T-helper 9 cell (primary cell): ENCODE measurements around the gene SAP30L.
A peak's percentile ranks its signal among the peaks of the same experiment; 100 is the strongest.

ENCODE experiments used
- DNase-seq: peaks from one replicate; pipeline ENCODE4 v3.0.0-alpha.2; 2020

SAP30L gene

DNA sequence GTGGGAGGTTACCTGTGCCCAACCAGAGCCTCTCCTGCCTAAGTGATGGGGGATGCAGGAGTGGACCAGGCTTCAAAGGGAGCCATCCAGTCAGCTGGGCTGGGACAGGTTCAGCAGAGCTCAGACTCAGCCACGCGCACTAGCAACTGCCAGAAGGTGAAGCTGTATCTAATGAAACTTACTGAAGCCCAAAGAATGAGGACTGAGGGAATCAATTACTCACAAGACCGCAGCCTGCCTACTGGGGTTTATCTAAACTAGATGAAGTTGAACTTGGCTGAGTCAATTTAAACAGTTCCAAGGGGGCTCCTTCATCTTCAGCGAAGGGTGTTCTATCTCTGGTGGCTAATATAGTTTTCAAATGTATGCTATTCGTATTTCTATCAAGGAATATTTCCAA, 20.9 kb downstream of the SAP30L start:
- no peak for DNase-seq

DNA sequence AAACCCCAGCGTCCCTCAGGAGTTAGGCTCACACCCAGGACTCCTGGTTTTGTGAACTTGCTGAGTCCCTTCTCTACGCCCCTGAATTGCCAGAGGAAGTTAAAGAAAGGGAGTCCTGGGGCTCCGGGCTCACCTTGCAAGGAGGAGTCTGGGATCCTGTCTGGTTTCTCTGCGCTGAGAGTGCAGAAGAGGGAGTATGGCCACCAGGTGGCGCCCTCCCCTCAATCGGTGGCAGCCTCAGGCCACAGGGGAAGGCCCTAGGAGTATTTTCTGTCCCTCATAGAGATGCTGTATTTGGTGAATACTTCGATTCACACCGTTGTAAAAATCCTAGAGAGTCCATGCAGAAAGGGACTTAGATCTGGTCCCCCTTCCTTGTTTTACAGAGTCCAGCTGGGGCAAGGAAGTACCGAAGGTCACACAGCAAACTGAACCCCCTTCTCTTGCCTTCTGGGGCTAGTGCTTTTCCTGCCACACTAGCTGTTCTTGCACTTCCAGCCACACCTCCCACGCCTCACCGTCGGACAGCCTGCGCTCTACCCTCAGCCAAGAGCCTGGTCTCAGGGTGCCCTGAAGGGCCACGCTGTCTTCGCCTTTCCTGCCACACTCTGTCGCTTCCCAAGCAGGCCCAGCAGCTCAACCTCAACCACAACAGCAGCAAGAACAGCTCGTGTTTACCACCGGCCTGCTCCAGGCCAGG, 22.0 kb downstream of the SAP30L start:
- peak; percentile 76 for DNase-seq

DNA sequence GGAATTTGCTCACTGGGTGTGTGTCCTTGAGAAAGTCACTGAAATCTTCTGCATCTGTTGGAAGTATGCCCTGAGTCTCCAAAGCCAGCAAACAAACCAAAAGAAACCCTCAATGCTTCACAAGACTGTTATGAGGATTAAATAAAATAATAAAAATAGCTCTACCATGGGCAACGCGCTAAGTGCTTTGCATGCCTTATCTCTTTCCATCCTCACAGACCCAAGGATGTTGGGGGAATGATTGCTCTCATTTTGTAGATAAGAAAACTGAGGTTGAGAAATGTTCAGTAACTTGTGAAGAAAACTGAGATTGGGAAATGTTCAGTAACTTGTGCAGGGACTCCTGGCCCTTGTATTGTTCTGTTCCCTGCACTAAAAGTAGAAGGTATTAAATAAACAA, 24.3 kb downstream of the SAP30L start:
- DNase-seq = no peak

DNA sequence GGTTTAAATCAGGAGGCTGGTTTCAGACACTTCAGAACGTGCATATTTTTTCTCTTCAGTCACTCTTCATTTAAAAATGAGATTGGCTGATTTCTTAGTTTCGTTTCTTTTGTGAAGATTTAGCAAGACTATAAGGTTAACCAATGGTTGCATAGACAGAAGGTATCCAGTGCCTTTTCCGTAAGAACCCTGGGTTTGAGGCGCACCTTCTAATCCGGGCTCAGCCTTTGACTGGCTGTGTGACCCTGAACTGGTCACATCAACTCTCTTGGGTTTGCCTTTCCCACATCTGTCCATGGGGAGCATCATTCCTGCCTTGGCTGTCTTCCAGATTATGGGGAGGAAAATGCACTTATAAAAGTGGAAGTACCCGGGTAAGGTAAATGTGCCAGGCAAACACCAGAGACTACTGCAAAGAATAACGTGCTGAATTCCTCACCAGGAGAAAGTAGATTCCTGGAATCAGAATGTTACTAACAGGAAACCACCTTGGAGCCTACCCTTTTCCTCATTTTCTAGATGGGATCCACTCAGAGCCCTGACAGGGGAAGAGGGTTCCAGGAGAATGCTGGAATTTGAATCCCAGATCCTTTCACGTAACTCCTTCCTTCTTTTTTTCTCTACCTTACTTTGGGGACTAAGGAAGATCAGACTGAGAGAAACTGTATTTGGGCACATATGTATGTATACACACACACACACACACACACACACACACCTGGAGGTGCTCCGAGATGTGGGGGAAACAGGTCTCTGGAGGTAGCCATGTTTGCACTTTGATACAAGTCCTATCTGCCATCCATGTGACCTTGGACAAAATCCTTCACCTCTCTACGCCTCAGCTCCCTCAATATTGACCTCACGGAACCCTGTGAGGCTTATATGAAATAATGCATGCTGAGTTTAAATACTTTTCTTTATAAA, 25.4 kb downstream of the SAP30L start:
- DNase-seq = no peak

DNA sequence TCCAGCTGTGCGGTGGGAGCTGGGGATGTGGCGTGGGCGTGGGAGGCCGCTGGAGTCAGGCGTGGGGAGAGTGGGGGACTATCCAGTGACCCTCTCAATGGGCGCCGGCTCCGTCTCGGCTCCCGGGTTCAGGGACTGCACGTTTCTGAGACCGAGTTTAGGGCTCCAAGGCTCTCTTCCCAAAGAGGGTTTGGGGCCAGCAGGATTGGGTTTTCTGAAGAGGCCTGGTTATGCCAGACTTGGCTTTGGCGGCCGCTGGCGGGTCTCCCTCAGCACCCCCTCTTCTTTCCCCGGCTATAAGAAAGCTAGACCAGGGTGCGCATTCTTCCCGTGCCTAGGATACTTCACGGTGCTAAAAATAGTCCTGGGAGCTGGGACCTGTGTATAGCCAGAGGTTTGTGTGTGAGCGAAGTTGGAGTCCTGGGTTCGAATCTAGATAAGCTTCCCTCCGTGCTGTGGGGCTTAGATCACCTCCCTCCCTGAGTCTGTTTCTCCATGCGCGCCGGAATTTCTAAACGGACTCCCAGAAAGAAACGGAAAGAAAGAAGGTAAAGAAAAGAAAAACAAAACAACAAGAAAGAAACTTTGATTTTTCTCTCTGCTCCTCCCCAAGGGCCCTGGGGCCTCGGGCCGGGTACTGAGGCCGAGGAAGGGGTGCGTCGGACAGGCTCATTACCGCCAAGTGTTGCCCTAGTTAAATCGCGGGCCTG, 27.2 kb downstream of the SAP30L start:
- DNase-seq = no peak

DNA sequence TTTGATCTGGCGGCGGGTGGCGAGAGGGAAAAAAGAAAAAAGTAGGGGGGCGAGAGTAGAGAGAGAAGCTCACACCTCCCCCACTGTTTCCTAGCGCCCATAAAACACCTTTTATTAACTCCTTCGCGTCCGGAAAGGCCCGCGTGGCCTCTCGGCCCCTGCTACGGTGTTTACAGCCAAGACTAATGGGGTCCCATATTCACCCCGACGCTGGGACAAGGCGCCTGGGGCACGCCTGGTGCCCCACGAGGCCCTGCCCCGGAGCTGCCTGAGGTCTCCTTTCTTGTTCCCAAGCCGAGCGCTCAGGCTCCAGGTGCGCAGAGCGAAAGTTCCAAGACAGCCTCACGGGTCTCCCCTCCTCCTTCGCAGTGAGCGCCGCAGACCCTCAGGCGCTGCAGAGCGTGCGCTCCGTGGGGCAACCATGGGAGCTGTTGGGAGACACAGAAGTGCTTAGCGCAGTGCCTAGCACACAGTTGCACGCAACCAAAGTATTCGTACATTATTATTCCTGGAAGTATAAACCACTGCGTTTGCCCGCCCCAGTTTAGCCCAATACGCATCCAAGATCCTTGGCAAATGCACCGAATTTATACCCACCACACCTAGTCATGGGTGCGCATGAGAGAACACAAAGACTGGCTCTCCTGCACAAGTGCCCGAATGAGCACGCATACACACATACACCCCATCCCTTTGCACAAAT, 27.9 kb downstream of the SAP30L start:
- no peak for DNase-seq

DNA sequence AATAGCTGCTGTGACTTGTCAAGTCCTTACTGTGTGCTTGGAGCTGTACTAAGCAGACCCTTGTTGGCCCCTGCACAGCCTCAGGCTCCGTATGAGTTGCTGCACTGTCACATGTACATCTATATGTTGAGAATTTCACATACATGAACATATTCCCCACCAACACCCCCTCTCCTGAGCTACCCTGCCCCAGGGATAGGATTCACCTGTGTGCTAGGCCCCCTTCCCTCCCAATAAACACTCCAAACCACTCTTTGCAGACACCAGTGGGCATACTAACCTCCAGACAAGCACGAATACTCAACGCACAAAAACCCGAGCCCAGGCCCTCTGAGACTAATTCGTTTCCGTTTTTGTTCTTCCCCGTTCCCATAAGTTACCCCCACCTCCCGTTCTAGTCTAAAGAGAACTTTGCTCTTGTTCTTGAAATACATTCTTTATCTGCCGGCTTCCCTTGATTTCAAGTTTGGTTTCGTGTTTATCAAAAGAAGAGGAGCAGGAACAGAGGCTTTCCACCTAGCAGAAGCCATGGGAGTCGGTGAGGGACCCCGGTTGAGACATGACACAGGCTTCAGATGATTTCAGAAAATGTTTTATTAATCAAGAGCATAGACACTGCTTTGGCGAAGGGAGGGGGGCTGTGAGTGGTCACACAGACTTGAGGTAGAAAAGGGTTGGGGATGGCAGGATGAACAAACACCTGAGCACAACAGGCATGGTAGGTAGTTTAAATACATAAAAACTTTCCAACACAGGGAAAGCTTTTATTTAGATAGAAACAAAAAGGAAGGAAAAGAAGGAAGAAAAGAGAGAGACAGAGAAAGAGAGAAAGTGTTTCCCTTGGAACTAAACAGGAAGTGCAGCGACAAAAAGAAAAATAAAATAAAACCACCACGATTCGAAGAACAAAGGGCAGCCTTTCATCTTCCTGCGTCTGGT, 28.9 kb downstream of the SAP30L start:
- no peak for DNase-seq

DNA sequence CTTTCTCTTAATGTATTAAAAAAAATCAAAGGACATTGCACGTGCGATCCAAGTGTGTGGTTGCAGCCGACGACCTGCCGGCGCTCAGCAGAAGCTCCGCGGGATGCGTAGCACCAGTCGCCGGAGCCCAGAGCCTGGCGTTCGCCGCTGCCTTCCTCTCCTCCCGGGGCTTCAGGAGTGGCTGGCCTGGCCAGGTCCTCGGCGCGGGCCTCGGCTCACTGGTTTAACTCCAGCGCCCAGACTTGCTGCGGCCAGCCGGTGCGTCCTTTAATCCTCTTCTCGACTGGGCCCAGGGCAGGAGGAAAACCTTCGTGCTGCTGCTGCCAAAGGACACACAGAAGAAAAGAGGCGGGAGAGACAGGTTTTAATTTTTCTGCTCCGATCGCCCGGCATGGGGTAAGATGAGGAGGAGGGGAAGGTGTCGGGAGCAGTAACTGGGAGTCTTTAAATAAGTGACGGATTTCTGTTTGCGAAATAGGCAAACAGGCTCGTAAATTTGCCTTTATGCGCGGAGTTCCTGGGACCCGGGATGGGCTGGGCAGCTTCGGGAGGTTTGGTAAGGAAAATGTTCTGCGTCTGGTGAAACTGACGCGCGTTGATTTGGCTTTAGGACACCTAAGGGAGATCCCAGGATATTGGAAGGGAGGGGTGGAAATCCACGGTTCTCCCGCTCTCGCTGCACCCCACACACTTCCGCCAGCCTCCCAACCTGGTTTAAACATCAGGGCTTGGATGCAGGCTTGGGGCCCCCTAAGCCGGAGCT, 30.0 kb downstream of the SAP30L start:
- DNase-seq = no peak

DNA sequence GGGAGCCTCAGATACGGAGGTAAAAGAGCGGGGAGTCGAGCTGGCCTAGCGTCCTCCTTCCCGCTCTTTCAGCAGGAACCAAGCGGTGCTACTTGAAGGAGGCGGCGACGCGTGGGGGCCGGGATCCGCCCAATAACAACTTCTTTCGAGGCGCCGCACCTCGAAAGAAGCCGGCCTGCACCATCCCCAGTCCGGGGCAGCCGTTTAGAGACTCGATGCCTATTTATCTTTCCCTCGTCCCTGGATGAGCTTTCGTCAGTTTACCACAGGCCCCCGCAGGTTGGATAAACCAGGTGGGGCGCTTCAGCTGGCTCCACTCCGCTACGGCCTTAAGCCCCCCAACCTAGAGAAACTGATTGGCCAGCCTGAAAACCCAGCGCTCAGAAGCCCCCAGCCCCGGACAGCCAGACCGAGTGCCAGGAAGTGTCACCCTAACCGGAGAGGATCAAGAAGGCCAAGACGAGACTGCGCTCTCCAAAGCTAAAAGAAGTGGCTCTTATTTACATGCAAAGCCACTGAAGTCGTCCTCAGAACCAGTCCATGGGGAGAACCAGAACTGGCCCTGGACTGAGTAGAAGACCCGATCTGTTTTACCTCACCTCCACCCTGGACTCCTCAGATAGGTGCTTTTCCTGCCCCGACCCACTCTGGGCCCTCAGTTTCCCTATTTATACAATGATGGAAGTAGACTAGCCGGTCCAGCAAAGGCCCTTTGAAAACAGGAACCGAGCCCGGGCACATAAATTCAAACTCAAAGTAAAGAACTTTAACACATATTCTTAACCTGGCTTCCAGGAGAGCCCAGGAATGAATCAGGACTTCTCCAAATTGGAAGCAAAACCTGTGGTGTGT, 30.8 kb downstream of the SAP30L start:
- no peak for DNase-seq

DNA sequence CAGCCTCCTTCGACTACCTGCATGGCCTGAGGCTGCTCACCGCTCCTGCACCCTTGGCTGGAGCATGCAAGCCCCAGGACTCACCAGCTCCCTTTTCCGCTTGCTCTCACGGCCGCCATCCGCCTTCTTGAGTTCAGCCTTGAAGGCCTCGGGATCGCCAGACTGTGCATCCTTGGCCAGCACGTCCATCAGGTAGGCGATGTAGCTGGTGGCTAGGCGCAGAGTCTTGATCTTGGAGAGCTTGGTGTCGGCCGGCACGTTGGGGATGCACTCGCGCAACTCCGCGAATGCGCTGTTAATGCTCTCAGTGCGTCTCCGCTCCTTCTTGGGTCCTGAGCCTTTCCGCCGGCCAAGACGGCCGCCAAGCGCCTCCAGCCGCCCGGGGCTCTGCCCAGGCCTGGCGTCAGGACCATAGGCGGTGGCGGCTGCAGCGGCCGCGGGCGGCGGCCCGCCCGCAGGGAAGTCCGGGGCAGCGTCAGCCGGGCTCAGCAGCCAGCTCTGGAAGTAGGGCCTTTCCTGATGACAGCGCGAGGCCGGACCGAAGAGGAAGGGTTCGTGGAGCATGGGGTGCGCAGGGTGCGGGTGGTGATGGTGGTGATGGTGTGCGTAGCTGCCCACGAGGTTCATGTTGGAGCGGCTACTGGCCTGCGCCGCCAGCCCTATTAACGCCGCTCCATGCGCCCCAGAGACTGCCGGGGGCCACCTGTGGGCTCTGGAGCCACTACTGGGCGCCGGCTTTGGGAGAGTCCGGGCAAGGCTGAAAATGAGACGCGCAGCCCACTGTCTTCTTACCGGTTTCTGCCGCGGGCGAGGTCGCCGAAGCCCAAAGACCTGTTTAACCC, 31.8 kb downstream of the SAP30L start:
- no peak for DNase-seq

DNA sequence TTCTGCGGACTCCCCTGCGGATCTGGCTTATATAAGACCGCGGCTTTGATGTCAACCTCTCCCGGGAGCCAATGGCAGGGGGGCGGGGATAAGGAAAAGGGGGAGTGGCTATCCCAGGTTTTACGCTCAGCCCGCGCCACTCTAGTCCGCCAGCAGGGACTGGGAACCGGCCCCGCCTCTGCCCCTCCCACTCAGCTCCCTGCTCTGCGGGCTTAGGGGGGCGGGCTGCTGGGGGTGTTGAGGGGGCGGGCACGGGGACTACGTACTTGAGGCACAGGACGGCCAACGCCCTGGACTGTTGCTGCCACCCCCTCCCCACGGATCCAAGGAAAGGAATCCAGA, 32.4 kb downstream of the SAP30L start, which contains the start of gene HAND1:
Gene HAND1, minus strand, starts transcription at position 4 of the 342 bp plus-strand sequence. CDS start 219 bp downstream, outside the sequence.
- DNase-seq = no peak

DNA sequence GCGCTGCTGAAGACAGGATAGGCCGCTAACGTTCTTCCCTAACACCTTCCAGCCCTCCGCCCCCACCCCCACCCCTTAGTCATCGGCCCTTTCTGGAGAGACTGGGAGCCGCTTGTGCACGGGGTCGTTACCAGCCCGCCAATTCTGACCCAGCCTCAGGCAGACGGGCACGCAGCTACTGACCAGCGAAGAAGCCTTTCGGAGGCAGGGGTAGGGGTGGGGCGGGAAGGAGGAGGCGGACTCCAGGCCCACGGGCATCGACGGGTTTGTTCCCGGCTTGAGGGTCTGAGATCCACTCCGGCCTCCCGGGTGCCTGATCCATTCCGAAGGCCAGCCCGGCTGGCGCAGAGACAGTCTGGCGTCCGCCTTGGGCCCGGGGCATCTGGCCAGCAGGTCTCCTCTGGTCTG, 33.0 kb downstream of the SAP30L start:
- DNase-seq = no peak

DNA sequence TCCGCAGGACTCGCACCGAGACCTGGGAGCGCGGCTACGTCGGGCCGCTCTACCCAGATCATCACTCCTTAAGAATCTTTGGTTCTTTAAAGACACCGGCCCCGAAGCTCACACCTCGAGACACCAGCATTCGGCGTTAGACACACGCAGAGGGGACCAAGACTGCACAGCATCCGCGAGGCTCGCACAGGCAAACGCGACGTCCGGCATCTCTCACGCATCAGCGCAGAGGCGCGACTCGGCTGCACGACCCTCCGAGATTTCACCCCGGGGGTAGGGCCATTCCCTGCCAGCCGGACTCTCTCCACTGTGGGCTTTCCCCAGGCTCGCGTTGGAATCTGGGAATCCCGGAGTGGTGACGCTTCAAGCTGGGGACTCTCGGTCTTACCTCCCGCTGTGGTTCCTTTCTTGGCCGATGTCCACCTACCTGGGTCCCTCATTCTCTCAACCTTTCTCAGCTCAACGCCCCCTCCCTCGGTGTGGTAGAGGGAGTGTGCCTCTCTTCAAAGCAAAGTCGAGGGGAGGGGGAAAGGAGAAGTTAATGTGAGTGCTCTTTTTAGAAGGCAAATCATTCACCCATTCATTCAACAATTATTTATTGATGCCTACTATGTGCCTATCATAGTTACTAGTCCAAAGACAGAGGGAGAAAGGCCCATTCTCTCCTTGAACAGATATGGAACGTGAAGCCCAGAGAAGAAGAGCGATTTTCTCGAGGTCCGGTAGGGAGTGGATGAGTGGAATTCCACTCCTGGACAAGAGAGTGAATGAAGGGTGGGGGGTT, 33.6 kb downstream of the SAP30L start:
- DNase-seq = no peak

DNA sequence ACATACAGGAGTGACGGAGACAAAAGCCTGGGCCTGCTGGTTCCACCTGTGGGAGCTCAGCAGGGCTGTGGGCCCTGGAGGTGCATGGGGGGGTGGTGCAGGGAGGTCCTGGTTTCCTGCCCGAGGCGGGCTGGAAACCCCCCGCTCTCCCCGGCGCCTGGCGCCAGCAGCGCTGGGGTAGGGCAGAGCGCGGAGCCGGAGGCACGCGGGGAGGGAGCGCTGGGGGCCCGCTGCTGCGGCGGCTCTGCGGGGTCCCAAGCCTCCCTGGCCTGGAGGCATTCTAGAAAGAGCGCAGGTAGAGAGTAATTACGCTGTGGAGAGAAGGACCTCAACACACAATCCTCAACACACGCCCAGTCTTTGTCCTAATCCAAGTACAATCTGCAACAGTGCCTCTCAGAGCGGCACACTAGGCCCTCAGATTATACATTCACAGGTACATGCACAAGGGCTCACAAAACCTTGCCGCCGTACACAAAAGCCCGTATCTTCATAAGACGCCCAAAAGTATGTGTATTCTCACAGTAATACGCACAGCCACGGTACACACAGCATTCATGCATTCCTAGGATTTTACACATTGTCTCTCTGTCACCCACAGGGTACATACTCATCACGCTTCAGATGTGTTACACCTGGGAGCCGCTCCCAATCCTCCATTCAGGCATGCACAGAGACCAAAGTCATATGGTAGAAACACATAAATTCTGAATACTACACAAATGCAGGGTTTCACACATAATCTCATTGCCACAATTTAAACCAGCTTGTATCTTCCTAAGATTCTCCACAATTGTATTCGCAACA, 34.4 kb downstream of the SAP30L start:
- DNase-seq = no peak

DNA sequence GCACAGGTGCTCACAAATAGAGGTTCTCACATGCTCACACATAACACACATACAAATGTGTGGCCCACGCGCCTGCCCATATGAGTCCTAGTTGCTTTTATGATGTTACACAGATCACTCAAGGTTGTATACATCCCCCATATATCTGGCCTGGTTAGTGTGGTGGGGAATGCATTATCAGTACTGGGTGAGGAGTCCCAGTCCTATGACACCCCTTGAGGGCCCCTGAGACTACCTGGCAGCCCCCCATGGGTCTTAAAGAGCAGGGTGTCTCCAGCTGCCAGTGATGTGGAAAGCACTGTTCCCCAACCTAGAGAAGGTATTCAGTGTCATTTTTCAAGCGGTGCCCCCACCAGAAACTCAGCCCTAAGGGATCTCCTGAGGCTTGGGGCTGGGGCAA, 35.0 kb downstream of the SAP30L start:
- DNase-seq = no peak

DNA sequence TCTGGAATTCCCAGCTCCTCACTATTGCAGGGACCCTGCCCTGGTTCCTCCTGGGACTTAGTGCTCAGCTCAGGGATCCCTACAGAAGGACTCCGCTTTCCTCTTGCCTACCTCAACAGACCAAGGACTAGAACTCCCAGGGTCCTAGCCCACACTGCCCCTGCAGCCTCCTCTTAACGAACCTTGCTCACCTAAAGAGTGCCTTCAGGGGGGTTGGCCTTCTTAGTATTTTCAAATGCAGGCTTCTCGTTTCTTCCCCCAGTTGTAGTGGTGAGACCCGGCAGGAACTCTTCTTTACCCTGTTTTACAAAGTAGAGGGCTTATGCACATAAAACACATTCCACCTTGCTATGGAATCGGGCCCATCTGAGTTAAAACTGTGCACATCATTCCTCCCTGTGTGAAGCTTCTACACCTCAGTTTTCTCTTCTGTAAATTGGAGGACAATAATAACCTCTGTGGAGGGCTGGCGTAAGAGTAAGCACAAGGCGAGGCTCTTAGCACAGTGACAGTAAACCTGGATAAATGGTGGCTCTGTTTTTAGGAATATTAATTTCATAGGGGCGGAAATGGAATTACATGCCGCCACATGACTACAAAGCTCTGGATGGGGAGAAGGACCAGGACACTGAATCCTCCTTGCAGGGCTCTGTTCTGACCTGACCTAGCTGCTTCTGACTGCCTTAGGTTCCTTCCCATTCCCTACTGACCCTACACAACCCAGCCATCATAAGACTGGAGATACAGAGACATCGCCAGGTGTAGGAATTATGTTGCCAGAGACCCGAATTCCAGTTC, 36.0 kb downstream of the SAP30L start:
- DNase-seq = no peak
